Anterior cingulate cortex (tissue), 58 donors: ENCODE data around the gene TRIM3.

Experiments used
- DNase-seq, 58 donors: peaks; one replicate each; lab custom pipeline; 2025; lab: John Stamatoyannopoulos, UW

TRIM3 gene

DNA sequence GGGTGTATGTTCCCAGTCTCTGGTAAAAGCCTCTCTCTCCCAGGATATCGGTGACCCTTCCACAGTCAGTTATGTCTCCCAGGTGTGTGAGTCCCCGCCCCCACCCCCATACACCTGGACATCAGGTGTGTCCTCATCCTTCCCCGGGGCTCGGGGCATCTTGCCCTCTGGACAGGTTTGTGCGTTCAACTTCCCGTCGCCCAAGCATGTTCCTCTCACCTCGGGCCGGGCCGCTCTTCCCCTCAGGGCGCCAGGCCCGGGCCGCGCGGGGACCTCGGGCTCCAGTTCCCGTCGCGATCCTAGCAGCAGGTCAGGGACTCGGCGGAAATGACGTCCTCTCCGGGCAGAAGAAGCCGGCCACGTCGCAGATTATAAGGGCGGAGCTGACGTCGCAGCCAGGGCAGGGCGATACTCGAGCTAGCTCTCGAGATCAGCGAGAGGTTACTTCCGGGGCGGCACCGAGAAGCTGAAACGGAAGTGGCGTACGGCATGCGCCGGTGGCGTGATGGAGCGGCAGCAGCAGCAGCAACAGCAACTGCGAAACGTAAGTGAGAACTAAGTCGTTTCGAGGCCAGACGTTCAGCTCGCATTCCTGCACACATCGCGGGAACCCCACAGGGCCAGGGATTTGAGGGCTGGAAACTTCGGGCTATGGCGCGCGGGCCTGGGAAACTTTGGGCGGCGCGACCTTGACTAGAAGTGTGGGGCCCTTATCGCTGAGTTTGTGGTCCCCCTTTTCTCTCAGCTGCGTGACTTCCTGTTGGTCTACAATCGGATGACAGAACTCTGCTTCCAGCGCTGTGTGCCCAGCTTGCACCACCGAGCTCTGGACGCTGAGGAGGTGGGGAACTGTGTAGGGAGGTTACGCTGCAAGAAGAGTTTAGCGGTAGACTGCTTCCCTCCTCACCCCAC lies 7.5 kb upstream of the TRIM3 start, which contains the start of the genes ARFIP2 and TIMM10B:
Gene ARFIP2, minus strand, starts transcription at position 320 of the 912 bp plus-strand sequence. CDS start 910 bp downstream, outside the sequence.
Gene TIMM10B, plus strand, starts transcription at position 490 of the 912 bp plus-strand sequence. Its CDS starts 16 bp downstream, at position 506.
- DNase-seq: peak; percentile 66 to 100 (median 98)

DNA sequence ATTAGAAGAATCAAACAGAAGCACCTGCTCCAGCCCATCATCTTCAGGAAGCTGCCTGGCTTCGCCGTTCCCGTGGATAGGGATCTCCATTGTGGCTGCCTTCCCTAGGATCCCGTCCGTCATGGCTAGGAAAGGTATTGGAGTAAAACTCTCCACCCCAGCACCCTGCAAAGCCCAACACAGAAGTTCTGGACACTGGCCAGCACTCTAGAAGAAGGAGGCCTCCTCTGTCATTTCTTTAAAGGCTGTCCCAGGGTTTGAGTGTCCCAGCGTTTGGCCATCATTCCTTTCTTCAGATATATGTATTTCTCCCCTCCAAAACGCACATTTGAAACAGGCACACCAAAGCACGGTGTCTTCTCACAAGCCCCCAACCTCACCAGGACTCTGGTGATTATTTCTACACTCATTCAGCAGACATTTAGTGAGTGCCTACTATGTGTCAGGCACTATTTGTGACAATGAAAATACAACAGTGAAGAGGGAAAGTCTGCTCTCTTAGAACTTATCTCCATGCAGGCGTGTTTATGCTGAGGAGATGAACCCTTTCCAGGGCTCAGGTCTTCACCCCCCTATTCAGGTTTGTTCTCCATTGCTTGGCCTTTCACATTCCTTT lies 6.7 kb upstream of the TRIM3 start:
- DNase-seq: no peak

DNA sequence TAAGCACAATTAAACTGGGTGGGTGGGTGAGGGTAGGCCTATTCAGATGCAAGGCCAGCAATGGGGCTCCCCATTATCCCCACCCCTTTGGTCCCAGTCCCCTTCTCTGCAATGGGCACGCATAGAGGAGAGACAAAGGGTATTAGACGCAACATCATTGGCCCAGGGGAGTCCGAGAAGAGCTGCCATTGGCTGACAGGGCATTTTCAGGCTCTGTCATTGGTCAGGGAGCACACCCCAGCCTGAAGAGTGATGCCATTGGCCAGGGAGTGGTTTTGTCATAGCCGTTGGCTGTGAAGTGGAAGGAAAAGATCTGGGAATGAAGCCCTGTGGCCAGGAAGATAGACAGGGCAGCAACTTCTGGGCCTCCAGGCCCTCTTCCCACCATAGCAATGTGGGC lies 2.8 kb upstream of the TRIM3 start:
- DNase-seq: peak in 1 of 58 donors; percentile 6

DNA sequence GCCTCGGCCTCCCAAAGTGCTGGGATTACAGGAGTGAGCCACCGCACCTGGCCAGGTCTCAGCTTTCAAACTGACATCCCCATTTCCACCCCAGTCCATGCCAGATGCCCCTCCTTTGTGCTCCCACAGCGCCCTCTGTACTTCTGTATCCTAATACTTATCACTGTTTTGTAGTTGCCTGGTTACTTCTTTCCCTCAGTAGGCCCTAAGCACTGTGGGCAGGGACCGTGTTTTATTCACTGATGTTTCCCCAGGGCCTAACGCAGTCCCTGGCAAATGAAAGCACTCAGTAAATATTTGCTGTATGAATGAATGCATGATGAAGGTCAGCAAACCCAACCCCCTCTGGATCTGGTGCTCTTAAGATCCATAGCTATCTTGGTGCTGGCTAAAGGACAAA lies 2.2 kb upstream of the TRIM3 start:
- DNase-seq: no peak

DNA sequence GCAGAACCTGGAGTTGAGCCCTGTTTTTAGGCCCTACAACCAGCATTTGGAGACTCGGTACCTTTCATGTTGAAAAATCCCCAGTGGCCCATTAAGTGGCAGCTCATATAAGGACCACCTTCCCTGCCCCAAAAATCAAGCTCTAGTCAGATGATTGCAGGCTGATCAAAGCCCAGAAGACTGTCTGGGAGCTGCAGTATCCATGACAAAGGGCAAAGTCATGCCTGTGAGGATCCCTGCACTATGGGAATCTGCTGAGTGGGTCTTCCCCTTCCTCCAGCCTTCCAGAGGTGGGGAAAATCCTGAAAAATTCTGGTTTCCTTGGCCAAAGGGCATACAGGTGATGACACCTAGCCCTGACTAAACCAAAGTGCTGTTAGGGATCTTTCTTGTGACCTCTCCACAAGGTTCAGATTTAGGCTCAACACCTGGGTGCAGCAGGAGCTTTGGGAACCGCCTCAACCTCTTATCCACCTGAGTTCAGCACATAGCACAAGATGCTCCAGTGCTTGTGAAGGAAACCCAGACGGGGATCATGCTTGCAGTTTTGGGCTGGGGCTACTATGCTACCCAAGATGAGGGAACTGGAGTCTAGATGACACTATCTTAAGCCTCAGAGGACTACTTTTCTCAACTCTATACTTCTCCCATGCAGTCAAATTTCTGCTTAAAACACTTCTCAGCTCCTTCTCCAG lies 1.2 kb upstream of the TRIM3 start:
- no peak for DNase-seq

DNA sequence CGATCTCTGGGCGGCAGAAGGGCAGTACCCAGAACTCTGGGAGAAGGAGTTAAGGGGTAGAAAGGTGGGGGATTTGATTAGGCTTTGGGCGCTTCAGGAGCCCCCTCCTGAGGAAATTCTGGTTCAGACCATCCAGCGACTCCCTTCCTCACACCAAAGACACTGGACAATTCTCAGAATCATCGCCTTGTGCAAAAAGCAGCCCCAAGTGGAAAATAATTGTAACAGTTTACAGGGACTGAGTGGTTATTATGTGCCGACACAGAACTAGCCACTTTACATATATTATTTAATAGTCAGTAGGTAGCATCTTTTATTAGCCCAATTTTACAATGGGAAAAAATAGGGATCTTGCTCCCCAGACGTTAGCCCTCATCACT lies 662 bp upstream of the TRIM3 start:
- no peak for DNase-seq

DNA sequence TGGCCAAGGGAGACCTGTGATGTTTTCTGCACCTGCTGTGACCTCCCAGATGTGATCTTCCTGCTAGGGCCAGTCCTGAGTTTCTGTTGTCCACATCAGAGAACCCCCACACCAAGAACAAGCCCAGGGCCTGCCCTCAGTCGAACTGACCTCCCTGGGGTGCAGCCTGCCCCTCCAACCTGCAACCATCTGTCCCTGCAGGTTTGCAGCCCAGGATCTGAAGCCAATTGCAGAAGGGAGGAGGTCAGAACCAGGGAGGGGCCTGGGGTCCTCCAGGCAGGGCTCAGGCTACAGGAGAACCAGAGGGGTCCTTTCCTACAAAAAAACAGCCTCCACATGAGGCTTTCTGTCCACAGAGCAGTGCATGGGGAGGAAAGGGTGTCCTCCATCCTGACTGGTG lies 807 bp downstream of the TRIM3 start:
- DNase-seq: peak in 2 of 58 donors; percentile 2 to 6

DNA sequence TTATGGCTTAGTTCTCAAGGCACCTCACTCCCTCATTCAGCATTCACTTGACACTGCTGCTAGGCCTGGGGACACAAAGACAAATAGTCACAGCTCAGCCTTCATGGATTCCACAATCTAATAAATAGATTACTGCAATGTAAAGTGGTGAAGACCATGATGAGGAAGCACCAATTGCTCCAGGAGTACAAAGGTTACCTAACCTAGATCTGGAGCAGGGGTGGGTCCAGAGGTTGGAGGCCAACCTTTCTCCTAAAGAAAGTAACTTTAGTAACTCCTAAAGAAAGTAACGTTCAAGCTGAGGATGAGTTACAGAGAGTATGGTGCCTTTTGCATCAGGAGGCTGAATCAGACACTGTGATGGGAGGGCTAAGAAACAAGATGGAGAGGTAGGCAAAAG lies 4.1 kb downstream of the TRIM3 start:
- DNase-seq: no peak

DNA sequence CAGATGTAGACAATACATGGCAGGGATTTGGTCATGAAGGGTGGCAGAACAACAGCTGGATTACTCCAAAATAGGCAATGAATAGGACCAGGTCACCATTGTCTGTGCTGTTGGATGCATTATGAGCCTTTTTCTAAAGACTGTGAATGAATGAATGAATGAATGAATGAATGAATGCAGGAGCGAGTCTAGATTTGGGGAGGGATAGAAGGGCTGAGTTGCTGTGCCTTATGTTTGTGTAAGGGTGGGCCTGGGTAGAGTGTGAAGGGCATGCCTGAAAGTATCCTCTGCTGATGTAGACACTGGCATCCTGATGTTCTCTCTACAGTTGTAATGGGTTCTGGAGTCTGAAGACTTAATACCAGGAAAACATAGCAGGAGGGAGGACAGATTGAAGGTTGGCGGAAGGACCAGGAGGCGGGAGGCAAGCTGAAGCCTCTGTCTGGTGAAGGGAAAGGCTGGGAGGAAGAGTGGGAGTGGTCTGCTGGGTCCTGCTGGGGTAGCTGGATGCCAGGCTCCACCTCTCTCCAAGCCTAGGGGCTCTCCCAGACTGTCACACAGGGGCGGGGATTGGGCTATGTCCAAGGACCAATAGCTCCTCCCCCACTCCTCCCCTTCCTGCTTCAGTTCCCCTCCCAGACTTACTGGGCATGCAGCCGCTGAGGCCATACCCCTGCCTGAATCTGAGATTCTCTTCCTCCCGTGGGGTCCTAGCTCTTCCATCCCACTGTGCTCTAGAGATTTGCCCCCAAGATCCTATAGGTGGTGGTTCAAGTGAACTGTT lies 4.8 kb downstream of the TRIM3 start:
- DNase-seq: peak in 54 of 58 donors; percentile 7 to 91 (median 70)

DNA sequence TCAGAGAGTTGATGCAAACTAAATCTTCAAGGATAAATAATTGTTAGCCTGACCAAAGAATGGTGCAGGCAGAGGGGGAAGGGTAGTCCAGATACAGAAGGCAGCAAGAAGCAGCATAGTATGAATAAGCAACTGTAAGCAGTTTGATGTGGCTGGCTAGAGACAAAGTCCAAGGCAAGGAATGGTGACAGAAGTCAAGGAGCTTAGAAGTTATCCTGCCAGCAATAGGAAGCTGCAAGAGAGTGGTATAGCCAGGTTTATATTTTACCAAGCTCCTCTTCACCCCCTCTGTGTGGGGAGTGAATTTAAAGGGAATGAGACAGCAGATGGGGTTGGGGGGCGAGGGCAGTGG lies 14.7 kb downstream of the TRIM3 start:
- DNase-seq: no peak

DNA sequence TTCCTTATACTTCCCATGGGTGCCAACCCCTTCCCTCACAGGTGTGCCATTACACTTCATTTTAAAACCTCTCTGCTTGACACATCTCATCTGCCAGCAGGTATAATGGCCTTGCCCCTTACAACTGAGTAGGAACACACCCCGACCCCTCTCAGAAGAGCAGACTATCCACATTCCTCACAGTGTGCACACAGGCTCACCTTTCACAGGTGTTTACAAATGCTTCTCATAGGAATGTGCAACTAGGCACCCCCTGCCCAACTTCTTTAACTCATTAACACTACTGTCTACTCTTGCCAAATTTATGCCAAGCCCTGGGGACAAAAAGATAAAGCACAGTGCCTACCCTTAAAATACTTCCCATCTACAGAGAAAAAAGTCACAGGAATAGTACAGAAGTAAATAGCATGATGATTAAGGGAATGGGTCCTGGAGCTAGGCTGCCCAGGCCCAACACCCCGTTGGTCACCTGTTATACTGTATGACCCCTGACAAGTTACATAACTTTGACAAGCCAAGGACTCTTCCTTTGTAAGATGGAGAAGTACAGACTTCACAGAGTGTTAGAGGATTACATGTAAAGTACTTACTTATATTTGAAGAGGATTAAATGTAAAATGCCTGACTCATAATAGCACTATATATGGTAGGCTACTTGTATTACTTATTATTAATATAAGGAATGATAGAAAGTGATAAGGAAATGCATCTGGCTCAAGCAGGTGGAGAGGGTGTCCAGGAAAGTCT lies 15.2 kb downstream of the TRIM3 start:
- DNase-seq: no peak

DNA sequence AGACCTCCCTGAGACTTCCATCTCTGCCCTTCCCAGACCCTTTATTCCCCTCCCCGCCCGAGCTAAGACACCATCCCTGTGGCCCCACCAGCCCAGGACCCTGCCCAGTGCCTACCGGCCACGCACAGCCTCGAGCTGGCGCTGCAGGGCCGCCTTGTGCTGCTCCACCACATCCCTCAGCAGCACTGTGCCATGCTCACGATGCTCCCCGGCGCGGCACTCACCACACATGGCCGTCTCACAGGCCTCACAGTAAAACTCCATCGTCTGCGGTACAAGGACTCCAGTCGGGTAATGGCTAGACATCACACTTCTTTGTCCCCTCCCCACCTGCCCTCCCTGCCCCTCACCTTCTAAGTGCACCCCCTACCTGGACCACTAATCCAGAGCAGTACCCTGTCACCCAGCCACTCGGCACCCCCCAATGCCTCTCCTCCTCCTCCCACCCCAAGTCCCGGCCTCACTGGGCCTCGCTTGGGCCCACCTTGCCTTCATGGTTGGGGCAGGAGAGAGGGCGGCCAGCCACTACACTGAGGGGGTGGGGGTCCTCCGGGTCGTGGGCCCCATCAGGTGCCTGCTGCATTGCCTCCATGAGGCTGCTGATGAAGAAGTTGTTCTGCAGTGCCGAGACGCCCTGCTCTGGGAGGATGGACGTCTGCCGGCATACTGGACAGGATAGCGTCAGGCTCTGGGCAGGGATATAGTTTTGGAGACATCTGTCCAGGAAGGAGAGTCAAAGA lies 16.0 kb downstream of the TRIM3 start:
- DNase-seq: no peak

DNA sequence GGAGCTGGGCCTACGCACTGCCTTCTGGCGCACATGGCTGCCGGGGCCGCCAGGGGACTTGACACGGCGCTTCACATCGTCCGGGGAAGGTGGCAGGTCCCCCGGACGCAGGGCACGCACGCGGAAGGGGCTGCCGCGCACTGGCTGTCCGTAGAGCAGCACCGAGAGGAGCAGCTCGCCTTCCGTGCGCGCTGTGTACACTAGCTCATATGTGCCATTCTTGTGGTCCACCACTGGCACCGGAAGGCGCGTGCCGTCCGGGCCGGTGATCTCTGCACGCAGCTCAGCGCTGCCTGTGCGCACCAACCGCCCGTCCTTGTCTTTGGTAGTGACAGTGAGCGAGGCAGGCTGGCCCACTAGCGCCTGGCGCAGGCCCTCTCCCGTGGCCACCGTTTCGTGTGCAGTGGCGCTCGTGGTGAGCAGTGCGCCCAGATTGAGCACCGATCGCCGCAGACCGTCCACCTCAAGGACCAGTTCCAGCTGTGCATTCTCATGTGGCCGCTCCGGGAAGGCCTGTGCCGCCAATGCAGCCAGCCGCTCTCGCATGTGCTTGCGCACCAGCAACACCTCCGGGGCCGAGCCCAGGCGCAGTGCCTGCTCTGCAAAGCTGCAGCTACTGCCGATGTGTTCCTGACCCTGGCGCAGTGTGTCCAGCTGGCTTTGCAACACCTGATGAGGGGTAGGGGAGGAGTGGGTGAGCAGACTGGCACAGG lies 17.2 kb downstream of the TRIM3 start:
- DNase-seq: no peak

DNA sequence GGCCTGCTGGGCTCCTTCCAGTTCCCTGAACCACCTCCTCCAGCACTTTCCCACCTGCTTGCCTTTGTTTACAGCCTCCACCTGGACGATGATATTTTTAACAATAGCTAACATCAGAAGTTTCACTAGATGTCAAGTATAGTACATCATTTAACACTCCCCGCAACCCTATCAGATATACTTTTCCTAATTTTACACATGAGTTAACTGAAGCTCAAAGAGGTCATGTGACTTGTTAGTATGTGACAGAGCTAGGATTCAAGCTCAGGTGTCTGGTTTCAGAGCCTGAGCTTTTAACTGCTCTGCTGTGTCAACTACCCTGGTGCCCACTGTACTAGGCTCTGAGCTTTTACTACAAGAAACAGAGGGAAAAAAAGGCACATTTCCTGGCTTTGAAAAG lies 18.7 kb downstream of the TRIM3 start:
- DNase-seq: no peak

DNA sequence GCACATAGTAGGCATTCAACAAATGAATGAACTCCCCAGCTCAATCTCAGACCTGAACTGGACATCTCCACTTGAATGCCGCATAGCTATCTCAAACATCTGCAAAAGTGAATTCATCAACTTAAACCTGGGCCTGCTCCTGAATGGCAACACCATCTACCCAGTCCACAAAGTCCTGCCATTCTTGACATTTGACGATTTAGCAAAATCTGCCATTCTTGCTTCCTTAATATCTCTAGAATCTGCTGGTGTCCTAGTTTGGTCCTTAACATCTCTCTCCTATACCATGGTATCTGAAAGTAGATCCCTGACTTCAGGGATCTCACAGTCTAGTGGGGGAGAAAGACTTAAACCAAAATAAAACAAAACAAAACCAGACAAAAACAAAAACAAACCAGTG lies 20.6 kb downstream of the TRIM3 start:
- no peak for DNase-seq

DNA sequence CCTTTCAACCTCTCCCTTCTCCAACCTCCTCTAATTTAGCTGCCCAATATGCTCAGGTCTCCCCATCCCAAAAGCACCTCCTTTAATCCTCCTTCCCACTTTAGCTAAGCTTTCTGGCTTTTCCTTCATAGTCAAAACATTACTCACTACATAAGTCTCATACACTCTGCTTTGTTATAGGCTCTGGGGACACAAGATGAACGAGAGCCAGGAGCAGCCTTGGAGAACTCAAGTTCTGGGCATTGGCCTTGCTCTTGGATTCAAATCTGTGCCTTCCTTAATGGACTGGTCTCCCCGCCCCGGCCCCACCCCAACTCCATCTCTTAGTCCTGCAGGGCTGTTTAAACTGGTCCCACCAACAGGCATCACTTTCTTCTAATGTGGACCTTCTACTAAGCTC lies 21.5 kb downstream of the TRIM3 start:
- DNase-seq: no peak

DNA sequence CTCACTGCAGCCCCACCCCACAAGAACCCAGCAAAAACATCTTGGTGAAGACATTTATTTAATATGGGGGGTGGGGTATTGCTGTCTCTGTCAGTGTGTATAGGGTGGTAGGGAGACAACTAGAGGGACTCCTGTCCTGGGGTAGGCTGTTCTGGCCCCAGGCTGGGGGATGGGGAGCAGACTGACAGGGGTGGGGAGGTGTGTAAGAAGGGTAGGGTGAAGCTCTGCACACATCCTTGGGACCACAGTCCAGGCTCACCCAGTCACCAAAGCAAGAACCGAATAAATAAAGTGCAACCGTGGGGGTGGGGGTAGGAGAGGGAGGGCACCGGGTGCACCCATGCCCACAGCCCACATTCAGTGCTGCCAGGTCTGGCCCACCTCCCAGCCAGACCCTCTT lies 25.2 kb downstream of the TRIM3 start:
- DNase-seq: no peak

DNA sequence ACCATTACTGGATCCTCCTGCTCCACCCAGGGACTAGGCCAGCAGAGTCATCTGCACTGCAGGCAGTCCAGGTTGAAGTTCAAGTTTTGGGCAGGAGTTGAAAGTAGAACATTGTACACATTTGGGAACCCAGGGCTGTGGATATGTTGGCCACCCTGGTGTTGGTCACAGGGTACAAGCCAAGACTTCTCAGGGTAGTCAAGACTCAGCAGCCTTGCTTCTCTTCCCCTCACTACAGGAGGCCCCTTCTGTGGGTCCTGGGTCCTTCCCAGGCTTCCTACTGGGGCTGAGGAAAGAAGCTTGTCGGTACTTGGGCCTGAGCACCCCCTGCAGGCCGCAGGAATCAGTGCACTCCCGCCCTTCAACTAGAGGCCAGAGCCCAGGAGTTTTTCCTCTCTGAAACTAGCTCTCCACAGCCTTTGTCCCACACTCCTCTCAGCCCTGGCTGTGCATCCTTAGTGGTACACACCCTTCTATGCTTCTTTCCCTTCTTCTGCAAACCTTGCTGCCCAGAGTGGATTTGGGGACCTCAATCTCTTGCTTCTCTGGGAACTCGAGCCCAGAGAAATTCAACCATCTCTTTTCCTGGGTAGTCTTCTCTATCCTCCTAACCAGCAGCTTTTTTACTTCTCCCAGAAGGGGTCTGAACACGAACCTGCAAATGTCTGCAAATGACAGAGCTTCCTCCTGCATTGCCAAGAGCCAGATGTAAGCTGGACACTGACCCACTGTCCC lies 30.3 kb downstream of the TRIM3 start:
- DNase-seq: peak in 54 of 58 donors; percentile 2 to 74 (median 38)
